ENCODE measurements around the gene ZNF485. TPM values are rescaled to one million over a fixed set of nuclear protein-coding genes. Genes with fewer than 3 reads are reported as not detected.
"Not testable (repeated sequence)": the region's sequence is repeated elsewhere in the genome, so short reads cannot be mapped to it uniquely, and the experiment has no call there.

Gene ZNF485
- total and polyA plus RNA-seq, 10 of the 15 experiments (the other 5 are each of a cell fraction or from before 2014, with no cell fraction given) = 3.2 to 7.6 (median 5.1) TPM

DNA sequence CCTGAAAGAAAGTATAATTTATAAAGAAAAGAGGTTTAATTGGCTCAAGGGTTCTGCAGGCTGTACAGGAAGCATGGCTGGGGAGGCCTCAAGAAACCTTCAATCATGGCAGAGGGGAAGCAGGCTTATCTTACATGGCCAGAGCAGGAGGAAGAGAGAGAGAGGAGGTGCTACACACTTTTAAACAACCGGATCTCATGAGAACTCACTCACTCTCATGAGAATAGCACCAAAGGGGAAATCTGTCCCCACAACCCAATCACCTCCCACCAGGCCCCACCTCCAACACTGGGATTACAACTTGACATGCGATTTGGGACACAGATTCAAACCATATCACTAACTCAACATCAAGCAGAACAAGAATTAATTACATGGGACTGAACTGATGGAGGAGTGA, 6.9 kb upstream of the ZNF485 start (continued):
- TF ChIP-seq, protein P1, sequence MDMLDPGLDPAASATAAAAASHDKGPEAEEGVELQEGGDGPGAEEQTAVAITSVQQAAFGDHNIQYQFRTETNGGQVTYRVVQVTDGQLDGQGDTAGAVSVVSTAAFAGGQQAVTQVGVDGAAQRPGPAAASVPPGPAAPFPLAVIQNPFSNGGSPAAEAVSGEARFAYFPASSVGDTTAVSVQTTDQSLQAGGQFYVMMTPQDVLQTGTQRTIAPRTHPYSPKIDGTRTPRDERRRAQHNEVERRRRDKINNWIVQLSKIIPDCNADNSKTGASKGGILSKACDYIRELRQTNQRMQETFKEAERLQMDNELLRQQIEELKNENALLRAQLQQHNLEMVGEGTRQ (IDR thresholded peaks at IDR 0.05; ENCODE audit: borderline replicate concordance, low read depth, low read length) = no peak
- no peak for TF ChIP-seq SMC3 (IDR thresholded peaks at IDR 0.05; ENCODE audit: borderline replicate concordance, low read length)
- TF ChIP-seq, protein P2, sequence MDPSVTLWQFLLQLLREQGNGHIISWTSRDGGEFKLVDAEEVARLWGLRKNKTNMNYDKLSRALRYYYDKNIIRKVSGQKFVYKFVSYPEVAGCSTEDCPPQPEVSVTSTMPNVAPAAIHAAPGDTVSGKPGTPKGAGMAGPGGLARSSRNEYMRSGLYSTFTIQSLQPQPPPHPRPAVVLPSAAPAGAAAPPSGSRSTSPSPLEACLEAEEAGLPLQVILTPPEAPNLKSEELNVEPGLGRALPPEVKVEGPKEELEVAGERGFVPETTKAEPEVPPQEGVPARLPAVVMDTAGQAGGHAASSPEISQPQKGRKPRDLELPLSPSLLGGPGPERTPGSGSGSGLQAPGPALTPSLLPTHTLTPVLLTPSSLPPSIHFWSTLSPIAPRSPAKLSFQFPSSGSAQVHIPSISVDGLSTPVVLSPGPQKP (IDR thresholded peaks at IDR 0.05; ENCODE audit: low read depth, low read length) = no peak
- TF ChIP-seq CHD1 (IDR thresholded peaks at IDR 0.05; ENCODE audit: low read depth, low read length) = no peak
- no peak for TF ChIP-seq BACH1 (IDR thresholded peaks at IDR 0.05; ENCODE audit: borderline replicate concordance)

DNA sequence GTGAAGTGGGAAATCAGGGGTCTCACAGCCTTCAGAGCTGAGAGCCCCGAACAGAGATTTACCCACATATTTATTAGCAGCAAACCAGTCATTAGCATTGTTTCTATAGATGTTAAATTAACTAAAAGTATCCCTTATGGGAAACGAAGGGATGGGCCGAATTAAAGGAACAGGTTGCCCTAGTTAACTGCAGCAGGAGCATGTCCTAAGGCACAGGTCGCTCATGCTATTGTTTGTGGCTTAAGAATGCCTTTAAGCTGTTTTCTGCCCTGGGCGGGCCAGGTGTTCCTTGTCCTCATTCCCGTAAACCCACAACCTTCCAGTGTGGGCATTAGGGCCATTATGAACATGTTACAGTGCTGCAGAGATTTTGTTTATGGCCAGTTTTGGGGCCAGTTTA, 4.7 kb upstream of the ZNF485 start:
- ChIA-PET SMC1A (ENCODE audit: uncharacterized antibody, unreplicated experiment) (interaction anchor here (0.6 kb wide), 1 partner anchor 1366 kb away, joined by 3 read pairs; no protein-coding TSS in a partner anchor), CTCF (interaction anchor here (0.6 kb wide), 1 partner anchor 61 kb away, joined by 3 read pairs; no protein-coding TSS in a partner anchor)
- H3K27me3 ChIP-seq (replicated peaks in 1 of 2; ENCODE audit: control insufficient read depth in 2 of 2, insufficient read depth in 2 of 2, low read length in 1 of 2); RAD21 ChIA-PET (ENCODE audit: unreplicated experiment); H3K79me2 ChIP-seq (ENCODE audit: control insufficient read depth, insufficient read depth, low read length); H3K4me3 ChIP-seq; ATAC-seq; DNase-seq (ENCODE audit: low read depth, low spot score); POLR2A ChIA-PET; H3K9ac ChIP-seq (ENCODE audit: control insufficient read depth, insufficient read depth, low read length); BruUV-seq (replicated peaks); H3K4me1 ChIP-seq (ENCODE audit: control insufficient read depth, insufficient read depth, low read length); H3K4me2 ChIP-seq (ENCODE audit: control insufficient read depth, insufficient read depth); H4K20me1 ChIP-seq (ENCODE audit: control insufficient read depth, insufficient read depth); FAIRE-seq; H3K9me3 ChIP-seq (replicated peaks; ENCODE audit: control insufficient read depth, insufficient read depth, low read length); H3K36me3 ChIP-seq (ENCODE audit: control insufficient read depth in 2 of 2, insufficient read depth in 2 of 2, low read length in 1 of 2); in situ Hi-C loops (cut with MboI); H2AFZ ChIP-seq (ENCODE audit: control insufficient read depth, low read depth, low read length); H3K27ac ChIP-seq (ENCODE audit: control insufficient read depth, insufficient read depth); intact Hi-C loops (cut with micrococcal nuclease; ENCODE audit: unreplicated experiment): not testable (repeated sequence)
- 65% methylated on average over 6 of the region's 6 CpGs for WGBS (ENCODE audit: insufficient coverage, insufficient replicate concordance, low lambda C conversion rate, missing lambda C conversion rate)
